NCI-H82 (cell line): ENCODE results near the gene FAM227A.
A peak's percentile ranks its signal among the peaks of the same experiment; 100 is the strongest.
"Not testable (repeated sequence)": the region's sequence is repeated elsewhere in the genome, so short reads cannot be mapped to it uniquely, and the experiment has no call there.

Source experiments
- DNase-seq: peaks from one replicate; lab custom pipeline; 2025; lab: John Stamatoyannopoulos, UW

The FAM227A gene

DNA sequence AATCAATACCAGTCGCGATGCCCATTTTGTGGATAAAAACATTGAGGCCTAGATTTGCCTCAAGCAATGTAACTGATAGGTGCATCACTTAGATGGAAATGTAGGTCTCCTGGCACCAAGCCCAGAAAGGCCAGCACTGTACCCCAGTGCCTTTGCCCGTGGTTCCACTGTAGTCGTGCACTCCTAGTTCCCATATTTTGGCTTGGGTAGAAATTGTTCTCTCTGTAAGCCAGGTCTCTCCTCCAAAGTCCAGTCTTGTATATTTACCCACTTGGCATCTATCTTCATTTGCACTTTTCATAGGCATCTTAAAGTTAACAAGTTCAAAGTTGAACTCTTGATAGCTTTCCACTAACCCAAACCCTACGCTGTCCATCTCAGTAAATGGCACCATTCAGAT is 44.6 kb downstream of the FAM227A start:
- no peak for DNase-seq

GRCh38 chr22:38610234-38610633 is 46.0 kb downstream of the FAM227A start:
- DNase-seq = no peak

- no peak for DNase-seq
Observed at GRCh38 chr22:38608992-38609750, 47.0 kb downstream of the FAM227A start.

DNA sequence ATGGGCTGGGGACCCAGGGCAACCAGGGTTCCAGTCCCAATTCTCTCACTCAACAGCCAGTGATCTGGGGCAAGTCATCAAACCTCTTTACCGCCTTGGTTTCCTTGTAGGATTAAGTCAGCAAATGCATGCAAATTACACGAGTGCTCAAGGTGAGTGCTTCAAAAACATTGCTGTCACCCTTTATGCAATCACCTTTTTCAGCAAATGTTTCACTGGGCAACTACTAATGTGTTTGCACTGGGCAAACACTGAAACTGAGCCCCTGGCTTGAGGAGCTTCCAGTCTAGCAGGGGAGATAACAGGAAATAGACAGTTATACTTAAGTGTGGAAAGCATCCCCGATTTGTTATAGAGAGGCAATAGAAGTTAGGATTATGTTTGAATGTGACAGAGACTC is 48.5 kb downstream of the FAM227A start:
- no peak for DNase-seq

DNA sequence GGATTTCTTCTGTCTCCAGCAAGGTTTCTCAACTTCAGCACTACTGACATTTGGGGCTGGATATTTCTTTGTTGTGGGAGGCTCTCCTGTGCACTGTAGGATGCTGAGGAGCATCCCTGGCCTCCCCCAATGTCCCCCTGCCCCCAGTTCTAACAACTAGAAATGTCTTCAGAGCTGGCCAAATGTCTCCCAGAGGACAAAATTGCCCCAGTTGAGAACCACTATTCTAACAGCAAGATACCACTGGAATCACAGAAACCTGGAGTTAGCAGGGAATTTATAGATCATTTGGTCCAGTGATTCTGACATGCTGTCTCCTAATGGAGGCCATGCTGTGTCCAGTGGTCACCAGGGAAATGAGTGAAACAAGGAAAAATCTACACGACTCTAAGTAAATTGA is 54.0 kb downstream of the FAM227A start:
- peak; percentile 85 for DNase-seq

- peak; percentile 28 for DNase-seq
Observed at GRCh38 chr22:38601221-38601764, 54.9 kb downstream of the FAM227A start.

DNA sequence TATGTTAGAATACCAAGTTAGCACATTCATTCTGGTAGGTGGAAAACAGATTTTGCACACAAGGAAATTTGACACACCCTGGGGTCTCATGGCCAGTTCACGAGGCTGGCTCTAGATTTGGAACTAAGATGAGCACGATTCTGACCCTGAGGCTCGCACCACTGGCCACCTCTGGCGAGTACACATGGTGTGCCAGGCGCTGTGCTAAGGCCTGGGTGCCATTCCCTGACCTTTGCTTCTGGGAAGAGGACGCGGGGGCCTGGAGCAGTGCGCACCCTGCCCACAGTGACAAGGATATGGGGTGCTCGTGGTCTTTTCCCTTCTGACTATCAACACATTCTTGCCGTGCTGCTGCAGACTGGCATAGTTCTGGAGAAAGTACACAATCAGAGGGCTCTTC is 56.7 kb downstream of the FAM227A start:
- no peak for DNase-seq

DNA sequence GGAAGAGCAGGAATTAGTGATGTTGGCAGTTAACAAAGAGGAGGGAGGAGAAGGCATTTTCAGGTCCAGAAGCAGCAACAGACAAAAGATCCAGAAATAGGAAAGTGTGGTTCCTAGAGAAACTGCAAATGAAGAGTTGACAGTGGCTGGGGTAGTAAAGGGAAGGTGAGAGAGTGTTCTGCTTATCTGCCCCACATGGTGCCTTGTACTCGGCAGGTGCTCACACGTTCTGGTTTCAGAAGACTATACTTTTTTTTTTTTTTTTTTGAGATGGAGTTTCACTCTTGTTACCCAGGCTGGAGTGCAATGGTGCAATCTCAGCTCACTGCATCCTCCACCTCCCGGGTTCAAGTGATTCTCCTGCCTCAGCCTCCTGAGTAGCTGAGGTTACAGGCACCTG is 73.3 kb downstream of the FAM227A start:
- DNase-seq = not testable (repeated sequence)

GRCh38 chr22:38578505-38578904 is 77.7 kb downstream of the FAM227A start:
- DNase-seq = peak; percentile 64

DNA sequence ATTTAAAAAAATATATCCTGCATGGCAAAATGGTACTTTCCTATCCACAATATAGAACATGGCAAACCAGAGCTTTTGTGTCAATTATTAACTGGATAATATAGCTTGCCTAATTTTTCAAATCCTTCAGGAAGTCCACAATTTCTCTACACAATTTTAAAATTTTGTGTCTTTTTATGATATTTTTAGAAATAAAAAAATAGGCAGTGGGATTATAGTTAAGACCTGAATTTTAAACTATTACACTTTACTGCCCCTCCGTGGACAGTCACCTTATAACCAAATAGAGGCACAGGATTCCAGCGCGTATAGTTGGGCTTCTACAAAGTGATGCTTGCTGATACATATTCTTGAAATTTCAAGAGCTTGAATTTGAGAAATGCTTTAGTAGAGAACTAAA is 84.1 kb downstream of the FAM227A start:
- peak; percentile 54 for DNase-seq

DNA sequence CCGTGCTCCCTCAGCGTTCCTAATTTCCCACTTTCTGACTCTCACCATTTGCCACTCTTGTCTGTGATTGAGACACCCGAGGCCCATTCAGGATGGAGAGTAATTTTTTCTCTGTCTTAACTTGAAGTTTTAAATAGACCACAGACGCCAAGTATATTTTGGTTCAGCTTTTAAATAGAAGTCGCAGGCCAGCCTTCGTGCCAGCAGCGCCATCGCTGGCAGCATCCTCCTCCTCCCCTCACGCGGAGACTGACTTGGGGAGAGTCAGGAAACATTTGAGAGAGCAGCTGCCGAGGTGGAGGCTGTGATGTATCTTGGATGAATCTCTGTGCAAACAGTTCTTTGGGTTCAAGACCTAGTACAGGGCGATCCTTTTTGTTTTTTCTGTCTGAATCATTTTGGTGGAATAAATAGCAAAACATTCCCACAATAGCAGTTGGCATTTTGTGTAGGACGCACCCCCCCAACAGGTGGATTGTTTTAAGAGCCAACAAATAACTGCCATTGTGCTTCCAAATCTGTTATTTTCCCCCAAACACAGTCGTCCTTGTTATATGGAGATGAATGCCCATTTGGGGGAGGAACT is 85.3 kb downstream of the FAM227A start:
- peak; percentile 53 for DNase-seq

GRCh38 chr22:38569972-38570778 is 86.0 kb downstream of the FAM227A start, which contains the start of gene DMC1:
Gene DMC1, minus strand, starts transcription at chr22:38570183. Its CDS starts 1,927 bp downstream, at chr22:38568256.
- peak; percentile 97 for DNase-seq

- DNase-seq = no peak
Observed at GRCh38 chr22:38569181-38569971, 86.8 kb downstream of the FAM227A start.

DNA sequence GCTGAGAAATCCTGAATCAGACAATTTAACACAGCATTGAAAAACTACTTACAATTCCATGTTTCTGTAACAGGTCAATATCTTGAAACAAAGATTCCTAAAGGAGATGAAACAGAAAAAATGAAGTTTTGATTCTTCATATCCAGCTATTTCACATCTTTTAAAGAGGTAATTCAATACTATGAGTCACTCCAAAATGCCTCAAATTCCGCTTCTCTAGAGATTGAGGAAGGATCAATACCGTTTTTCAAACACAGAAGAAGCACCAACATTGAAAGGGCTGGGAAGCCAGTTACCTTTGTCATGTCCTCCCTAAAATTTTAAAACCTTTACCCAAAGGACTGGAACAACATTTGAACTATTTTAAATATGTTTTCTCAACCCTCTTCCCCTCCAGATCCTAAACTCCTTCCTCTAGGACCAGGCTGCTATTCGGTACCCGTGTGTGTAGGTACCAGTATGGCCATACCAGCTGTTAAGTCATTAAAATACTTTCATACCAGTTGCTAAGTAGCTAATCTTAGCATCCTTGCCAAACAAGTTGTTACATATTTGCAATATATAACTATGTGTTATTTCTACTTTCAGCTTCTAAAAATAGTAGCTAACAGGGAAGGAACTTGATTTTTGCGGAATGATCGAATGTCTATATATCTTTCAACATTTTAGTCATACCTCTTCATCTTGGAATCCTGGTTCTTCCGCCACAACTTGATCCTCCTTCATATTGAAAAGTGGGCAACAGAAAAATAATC is 88.5 kb downstream of the FAM227A start:
- DNase-seq = no peak

- DNase-seq = no peak
Observed at GRCh38 chr22:38566726-38567504, 89.3 kb downstream of the FAM227A start.

- no peak for DNase-seq
Observed at GRCh38 chr22:38565441-38565840, 90.8 kb downstream of the FAM227A start.

DNA sequence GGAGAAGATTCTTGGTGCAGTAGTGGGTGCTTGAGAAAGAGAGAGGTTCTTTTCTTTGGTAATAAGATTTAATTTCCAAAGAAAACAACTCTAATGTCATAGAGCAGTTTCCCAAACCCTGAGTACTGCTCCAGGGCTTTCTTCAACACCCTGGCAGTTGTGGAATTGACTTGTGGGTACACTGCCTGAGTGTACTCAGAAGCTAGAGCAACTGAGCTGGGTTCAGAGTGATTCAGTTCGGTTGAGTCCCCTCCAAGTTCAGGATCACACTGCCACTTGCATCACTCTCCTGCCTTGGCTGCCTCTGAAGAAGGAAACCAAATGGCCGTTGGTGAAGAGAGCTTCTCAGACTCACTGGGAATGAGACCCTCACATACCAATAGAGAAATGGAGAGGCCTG is 91.5 kb downstream of the FAM227A start:
- no peak for DNase-seq

DNA sequence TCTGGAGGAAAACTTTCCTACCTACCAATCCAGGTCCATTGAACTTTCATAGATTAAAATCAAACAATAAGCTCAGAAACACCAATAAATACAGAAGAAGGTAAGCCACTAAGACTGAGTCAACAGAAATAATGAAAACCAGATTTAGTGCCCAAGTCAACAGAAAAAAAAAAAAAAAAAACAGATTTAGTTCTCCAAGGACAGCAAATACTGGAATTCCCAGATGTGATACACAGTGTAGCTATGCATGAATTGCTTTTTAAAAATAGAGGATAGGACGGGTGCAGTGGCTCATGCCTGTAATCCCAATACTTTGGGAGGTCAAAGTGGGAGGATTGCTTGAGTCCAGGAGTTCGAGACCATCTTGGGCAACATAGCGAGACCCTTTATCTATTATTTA is 101.9 kb downstream of the FAM227A start:
- no peak for DNase-seq

DNA sequence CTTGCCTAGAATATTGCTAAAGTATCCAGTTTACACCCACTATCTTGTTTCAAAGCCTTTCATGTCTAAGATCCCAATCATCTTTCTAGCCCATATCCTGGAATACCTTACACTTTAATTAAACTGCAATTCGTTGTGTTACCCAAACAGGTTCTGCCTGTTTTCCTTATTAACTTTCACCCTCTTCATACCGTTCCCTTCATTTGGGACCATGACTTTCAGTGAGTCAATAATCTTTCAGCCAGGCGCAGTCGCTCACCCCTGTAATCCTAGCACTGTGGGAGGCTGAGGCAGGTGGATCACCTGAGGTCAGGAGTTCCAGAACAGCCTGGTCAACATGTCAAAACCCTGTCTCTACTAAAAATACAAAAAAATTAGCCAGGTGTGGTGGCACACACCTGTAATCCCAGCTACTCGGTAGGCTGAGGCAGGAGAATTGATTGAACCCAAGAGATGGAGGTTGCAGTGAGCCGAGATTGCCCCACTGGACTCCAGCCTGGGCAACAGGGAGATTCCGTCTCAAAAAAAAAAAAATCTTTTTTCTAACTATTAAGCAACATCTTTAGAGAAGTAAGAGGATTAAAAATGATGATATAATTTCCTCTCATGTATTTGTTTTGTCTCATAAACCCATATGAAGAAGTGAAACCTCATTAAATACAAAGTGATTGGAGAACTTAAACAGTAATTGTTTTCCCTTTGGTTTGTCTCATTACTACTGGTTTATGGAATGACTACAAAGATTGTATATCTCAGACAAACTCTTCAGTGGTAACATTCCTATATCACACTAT is 106.9 kb downstream of the FAM227A start:
- no peak for DNase-seq
